ENCODE data around the gene TLN1.

Gene TLN1

DNA sequence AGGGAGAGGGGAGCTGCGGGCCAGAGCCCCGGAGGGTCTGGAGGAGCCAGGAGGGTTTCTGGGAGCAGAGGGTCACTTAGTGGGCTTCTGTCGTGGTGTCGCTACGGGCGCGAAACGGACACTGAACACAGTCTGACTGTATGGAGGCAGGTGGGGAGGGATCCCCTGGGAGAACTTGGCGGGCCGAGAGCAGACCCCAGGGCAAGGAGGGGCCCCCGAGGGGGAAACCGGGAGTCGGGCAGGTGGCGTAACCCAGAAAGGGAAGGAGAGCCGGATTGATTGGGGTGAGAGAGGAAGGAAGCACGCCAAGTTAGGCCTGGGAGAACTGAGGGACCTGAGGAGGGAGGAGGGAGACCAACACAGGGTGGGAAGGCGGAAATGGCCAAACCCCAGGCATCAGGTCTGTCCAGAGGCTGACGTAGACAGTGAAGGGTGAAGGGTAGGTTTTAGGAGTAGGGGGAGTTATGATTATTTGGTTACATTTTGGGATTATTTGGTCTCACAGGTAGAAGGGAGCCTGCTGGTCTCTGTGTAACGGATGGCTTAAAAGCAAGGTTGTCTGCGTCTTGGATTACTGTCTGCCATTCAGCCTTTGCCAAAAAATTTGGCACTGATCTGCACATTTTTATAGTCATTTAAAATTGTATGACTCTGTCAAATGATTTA lies 25.4 kb upstream of the TLN1 start:
- peak; percentile 59 to 85 for DNase-seq (ENCODE audit: low read depth in 1 of 2, low spot score in 1 of 2)
- Histone ChIP-seq H3K27ac (replicated peaks) (peak overlapping the region; percentile 82), H3K27me3 (ENCODE audit: insufficient read depth, poor library complexity, severe bottlenecking) (no peaks in the 10 kb centered on the region), H3K4me3 (replicated peaks; ENCODE audit: insufficient read depth, low read length) (peak overlapping the region; percentile 87)
- 0 out of 2 replicates have a peak, but pooled peaks have one; percentile 7 for TF ChIP-seq SPI1 (IDR thresholded peaks at IDR 0.05; ENCODE audit: borderline replicate concordance, low read depth)
- TF ChIP-seq POLR2AphosphoS5 (IDR thresholded peaks at IDR 0.05; ENCODE audit: low read depth) = no peak
- no peak for TF ChIP-seq REST (IDR thresholded peaks at IDR 0.05; ENCODE audit: insufficient replicate concordance, low read depth)

DNA sequence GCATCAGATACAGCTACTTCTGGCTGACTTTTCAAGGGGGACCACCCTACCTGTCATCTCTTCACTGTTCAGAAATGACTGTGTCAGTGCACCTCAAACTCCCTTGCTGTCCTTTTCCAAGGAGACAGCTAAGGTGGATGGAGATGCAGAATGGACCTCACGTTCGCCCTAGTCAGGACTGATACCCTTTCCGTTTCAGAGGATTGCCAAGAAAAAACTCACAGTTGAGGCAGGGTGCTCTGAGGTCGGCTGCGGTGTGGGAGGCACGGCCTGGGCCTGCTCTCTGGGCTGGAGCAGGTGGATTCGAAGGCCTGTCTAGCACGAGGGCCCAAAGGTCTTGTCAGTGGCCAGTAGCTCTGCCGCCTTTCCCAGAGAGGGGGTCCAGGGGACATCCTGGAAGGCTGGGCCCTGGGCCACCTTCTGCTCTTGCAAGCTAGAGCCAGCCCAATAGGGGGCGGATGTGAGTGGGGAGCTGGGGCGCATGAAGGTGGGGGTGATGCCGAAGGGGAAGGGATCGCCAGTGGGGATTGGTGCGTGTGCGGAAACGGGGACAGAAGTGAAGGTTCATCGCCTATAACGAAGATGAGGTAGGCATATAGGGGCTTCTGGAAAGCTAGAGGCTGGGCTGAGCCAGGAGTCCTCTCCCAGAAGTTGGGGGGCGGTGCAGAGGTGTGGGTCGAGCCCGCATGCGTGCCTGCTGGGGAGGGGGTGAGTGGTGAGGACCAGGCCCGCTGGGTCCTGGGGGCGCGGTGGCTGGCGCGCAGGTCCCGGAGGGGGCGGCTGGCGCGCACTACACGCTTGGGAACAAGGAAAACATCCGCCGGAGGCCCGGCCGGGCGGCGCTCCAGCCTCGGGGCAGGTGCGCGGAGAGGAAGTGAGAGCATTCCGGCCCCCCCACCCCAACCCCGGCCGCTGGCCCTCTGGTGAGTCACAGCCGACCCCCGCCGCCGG lies 24.6 kb upstream of the TLN1 start:
- H3K27ac ChIP-seq (replicated peaks) = peak overlapping the region; percentile 82
- no peaks in the 10 kb centered on the region for H3K27me3 ChIP-seq (ENCODE audit: insufficient read depth, poor library complexity, severe bottlenecking)
- TF ChIP-seq CTCF (IDR thresholded peaks at IDR 0.05; ENCODE audit: insufficient read depth, low read length) (peak; percentile 68), POLR2AphosphoS5 (IDR thresholded peaks at IDR 0.05; ENCODE audit: low read depth) (peak; percentile 34; the same call in 1 of the 2 replicates), SPI1 (IDR thresholded peaks at IDR 0.05; ENCODE audit: borderline replicate concordance, low read depth) (peak; percentile 72), REST (IDR thresholded peaks at IDR 0.05; ENCODE audit: insufficient replicate concordance, low read depth) (no peak)
- DNase-seq (ENCODE audit: low read depth in 1 of 2, low spot score in 1 of 2) = peak; percentile 79 to 86
- H3K4me3 ChIP-seq (replicated peaks; ENCODE audit: insufficient read depth, low read length) = peak overlapping the region; percentile 87

- TF ChIP-seq POLR2AphosphoS5 (IDR thresholded peaks at IDR 0.05; ENCODE audit: low read depth) (no peak), REST (IDR thresholded peaks at IDR 0.05; ENCODE audit: insufficient replicate concordance, low read depth) (no peak)
- DNase-seq (ENCODE audit: low read depth in 1 of 2, low spot score in 1 of 2) = no peak
- no peak overlapping the region for H3K27ac ChIP-seq (replicated peaks)
- no peaks in the 10 kb centered on the region for H3K27me3 ChIP-seq (ENCODE audit: insufficient read depth, poor library complexity, severe bottlenecking)
- no peak overlapping the region for H3K4me3 ChIP-seq (replicated peaks; ENCODE audit: insufficient read depth, low read length)
These were observed 23.1 kb upstream of the TLN1 start for GRCh38 chr9:35755071-35755470.

- H3K27me3 ChIP-seq (ENCODE audit: insufficient read depth, poor library complexity, severe bottlenecking) = no peaks in the 10 kb centered on the region
- no peak for TF ChIP-seq SPI1 (IDR thresholded peaks at IDR 0.05; ENCODE audit: borderline replicate concordance, low read depth)
- no peak for TF ChIP-seq POLR2AphosphoS5 (IDR thresholded peaks at IDR 0.05; ENCODE audit: low read depth)
- no peak for TF ChIP-seq REST (IDR thresholded peaks at IDR 0.05; ENCODE audit: insufficient replicate concordance, low read depth)
- no peak for TF ChIP-seq GABPA (IDR thresholded peaks at IDR 0.05; ENCODE audit: low read depth)
- no peak within 1 kb of the TSS for H3K4me3 ChIP-seq (replicated peaks; ENCODE audit: insufficient read depth, low read length)
- DNase-seq (ENCODE audit: low read depth in 1 of 2, low spot score in 1 of 2) = no peak
- no peak within 1 kb of the TSS for H3K27ac ChIP-seq (replicated peaks)
These were observed 22.3 kb upstream of the TLN1 start, which contains the start of gene MSMP for GRCh38 chr9:35754264-35754663. Gene MSMP, minus strand, starts transcription at chr9:35754276. Its CDS starts 147 bp downstream, at chr9:35754129.
